ENCODE measurements around the gene ITCH. TPM values are rescaled to one million over a fixed set of nuclear protein-coding genes. Genes with fewer than 3 reads are reported as not detected.
A peak's percentile ranks its signal among the peaks of the same experiment; 100 is the strongest.

The ITCH gene
- total RNA-seq, 1 donor from 2014 or later, result 93.2 TPM

- no peaks in the 10 kb centered on the region for H3K27me3 ChIP-seq (ENCODE audit: control insufficient read depth, insufficient read depth, low read length)
- no peak for TF ChIP-seq CTCF (IDR thresholded peaks at IDR 0.05; ENCODE audit: insufficient read depth, low read length, severe bottlenecking)
- peak overlapping the region; percentile 13 for H3K4me3 ChIP-seq (ENCODE audit: low read depth, low read length)
- FAIRE-seq (no peak), DNase-seq (ENCODE audit: low read depth) (no peak)
- peaks cover 10% of the 10 kb centered on the region for H3K36me3 ChIP-seq (ENCODE audit: control insufficient read depth, insufficient read depth, low read length)
Observed at GRCh38 chr20:34544109-34544796, 181.2 kb downstream of the ITCH start.

GRCh38 chr20:34546751-34547181, 183.7 kb downstream of the ITCH start:
- no peak for DNase-seq (ENCODE audit: low read depth)
- H3K36me3 ChIP-seq (ENCODE audit: control insufficient read depth, insufficient read depth, low read length), result no peaks in the 10 kb centered on the region
- H3K4me3 ChIP-seq (ENCODE audit: low read depth, low read length), result no peak overlapping the region
- no peaks in the 10 kb centered on the region for H3K27me3 ChIP-seq (ENCODE audit: control insufficient read depth, insufficient read depth, low read length)
- no peak for FAIRE-seq
- TF ChIP-seq CTCF (IDR thresholded peaks at IDR 0.05; ENCODE audit: insufficient read depth, low read length, severe bottlenecking), result no peak

- FAIRE-seq, result no peak
Observed at GRCh38 chr20:34547844-34548613, 185.0 kb downstream of the ITCH start.

GRCh38 chr20:34549291-34549928, 186.3 kb downstream of the ITCH start:
- H3K4me3 ChIP-seq (ENCODE audit: low read depth, low read length), result no peak overlapping the region
- H3K27me3 ChIP-seq (ENCODE audit: control insufficient read depth, insufficient read depth, low read length), result no peaks in the 10 kb centered on the region
- no peak for TF ChIP-seq CTCF (IDR thresholded peaks at IDR 0.05; ENCODE audit: insufficient read depth, low read length, severe bottlenecking)
- FAIRE-seq (no peak), DNase-seq (ENCODE audit: low read depth) (peak; percentile 61)
- no peaks in the 10 kb centered on the region for H3K36me3 ChIP-seq (ENCODE audit: control insufficient read depth, insufficient read depth, low read length)

More at GRCh38 chr20:34547844-34548613, 185.0 kb downstream of the ITCH start:
- no peak for TF ChIP-seq CTCF (IDR thresholded peaks at IDR 0.05; ENCODE audit: insufficient read depth, low read length, severe bottlenecking)
- Histone ChIP-seq H3K27me3 (ENCODE audit: control insufficient read depth, insufficient read depth, low read length) (no peaks in the 10 kb centered on the region), H3K4me3 (ENCODE audit: low read depth, low read length) (no peak overlapping the region), H3K36me3 (ENCODE audit: control insufficient read depth, insufficient read depth, low read length) (no peaks in the 10 kb centered on the region)
- DNase-seq (ENCODE audit: low read depth), result no peak

GRCh38 chr20:34549929-34550305, 186.8 kb downstream of the ITCH start:
- DNase-seq (ENCODE audit: low read depth) (no peak), FAIRE-seq (no peak)
- Histone ChIP-seq H3K36me3 (ENCODE audit: control insufficient read depth, insufficient read depth, low read length) (no peaks in the 10 kb centered on the region), H3K27me3 (ENCODE audit: control insufficient read depth, insufficient read depth, low read length) (no peaks in the 10 kb centered on the region), H3K4me3 (ENCODE audit: low read depth, low read length) (no peak overlapping the region)
- TF ChIP-seq CTCF (IDR thresholded peaks at IDR 0.05; ENCODE audit: insufficient read depth, low read length, severe bottlenecking), result no peak
